Measurements from ENCODE around the gene SLC5A8. TPM values are rescaled to one million over a fixed set of nuclear protein-coding genes. Genes with fewer than 3 reads are reported as not detected.

The SLC5A8 gene
- total and polyA plus RNA-seq, 2 of the 4 experiments (the other 2 are of a cell fraction), result not detected

GRCh38 chr12:101256266-101256665 is 46.2 kb upstream of the SLC5A8 start:
- H2BK120ac ChIP-seq (ENCODE audit: low read depth, low read length), result no peak overlapping the region
- no peak overlapping the region for H3K18ac ChIP-seq (ENCODE audit: low read depth, low read length)
- in situ Hi-C loops (cut with MboI; ENCODE audit: low sequenced_read_pairs), result no loop called here
- no peak overlapping the region for H3K4me2 ChIP-seq (ENCODE audit: low read depth, low read length)
- WGBS, 2 experiments (ENCODE audit: extremely low coverage in 2 of 2, insufficient read length in 1 of 2), result 38% methylated on average over 2 of the region's 4 CpGs; no CpG with 5 or more reads in 1 of the 2 experiments
- no peak overlapping the region for H3K56ac ChIP-seq (ENCODE audit: extremely low read depth, insufficient read depth, low read length)
- H2AFZ ChIP-seq (replicated peaks; ENCODE audit: low read length, poor library complexity), result no peak overlapping the region
- TF ChIP-seq RFX5 (IDR thresholded peaks at IDR 0.05; ENCODE audit: low read depth, low read length) (no peak), CHD1 (IDR thresholded peaks at IDR 0.05; ENCODE audit: low read depth, low read length) (no peak)
- TF ChIP-seq, protein P1, sequence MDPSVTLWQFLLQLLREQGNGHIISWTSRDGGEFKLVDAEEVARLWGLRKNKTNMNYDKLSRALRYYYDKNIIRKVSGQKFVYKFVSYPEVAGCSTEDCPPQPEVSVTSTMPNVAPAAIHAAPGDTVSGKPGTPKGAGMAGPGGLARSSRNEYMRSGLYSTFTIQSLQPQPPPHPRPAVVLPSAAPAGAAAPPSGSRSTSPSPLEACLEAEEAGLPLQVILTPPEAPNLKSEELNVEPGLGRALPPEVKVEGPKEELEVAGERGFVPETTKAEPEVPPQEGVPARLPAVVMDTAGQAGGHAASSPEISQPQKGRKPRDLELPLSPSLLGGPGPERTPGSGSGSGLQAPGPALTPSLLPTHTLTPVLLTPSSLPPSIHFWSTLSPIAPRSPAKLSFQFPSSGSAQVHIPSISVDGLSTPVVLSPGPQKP (IDR thresholded peaks at IDR 0.05; ENCODE audit: borderline replicate concordance, low read depth, low read length), result no peak
- H3K27me3 ChIP-seq (ENCODE audit: control insufficient read depth, insufficient read depth, low read length), result no peaks in the 10 kb centered on the region
- H2BK15ac ChIP-seq (ENCODE audit: low read depth, low read length), result no peak overlapping the region
- ATAC-seq (ENCODE audit: low read depth) (no peak), DNase-seq (no peak)
- dilution Hi-C loops (cut with HindIII; ENCODE audit: low sequenced_read_pairs, unreplicated experiment), result no loop called here
- H3K36me3 ChIP-seq (ENCODE audit: control insufficient read depth, insufficient read depth, low read length), result no peaks in the 10 kb centered on the region
- H4K20me1 ChIP-seq (ENCODE audit: insufficient read depth, low read length), result no peaks in the 10 kb centered on the region
- no peaks in the 10 kb centered on the region for H3K9me1 ChIP-seq (ENCODE audit: insufficient read depth, low read length)
- H3K14ac ChIP-seq (replicated peaks; ENCODE audit: low read depth, low read length), result no peak overlapping the region
- no peak overlapping the region for H3K27ac ChIP-seq (ENCODE audit: insufficient read depth, low read length)
- H2AK9ac ChIP-seq (replicated peaks; ENCODE audit: low read depth, low read length, poor library complexity), result no peak overlapping the region
- no peak overlapping the region for H3K23ac ChIP-seq (ENCODE audit: low read depth, low read length)
- no peak overlapping the region for H4K8ac ChIP-seq (ENCODE audit: low read depth in 2 of 2, low read length in 2 of 2)
- no peak overlapping the region for H2AK5ac ChIP-seq (ENCODE audit: low read depth, low read length)
- H2BK20ac ChIP-seq (ENCODE audit: low read depth, low read length), result no peak overlapping the region
- no peak overlapping the region for H4K91ac ChIP-seq (ENCODE audit: insufficient read depth, low read depth, low read length)
- ChIA-PET CTCF (no interaction called here), POLR2A (ENCODE audit: unreplicated experiment) (no interaction called here)
- intact Hi-C loops (cut with micrococcal nuclease), result no loop called here
- no peaks in the 10 kb centered on the region for H3K4me1 ChIP-seq (ENCODE audit: control insufficient read depth, insufficient read depth, low read length)
- H2BK5ac ChIP-seq (ENCODE audit: low read depth, low read length, poor library complexity, severe bottlenecking), result no peak overlapping the region
- no peak overlapping the region for H4K5ac ChIP-seq (ENCODE audit: low read depth, low read length)
- no peaks in the 10 kb centered on the region for H3K79me1 ChIP-seq (ENCODE audit: low read depth in 1 of 2, low read length in 2 of 2)
- BruUV-seq (replicated peaks), result no TSS peak
- no peaks in the 10 kb centered on the region for H3K9me3 ChIP-seq (ENCODE audit: control insufficient read depth, insufficient read depth, low read length)
- no peak overlapping the region for H3K4me3 ChIP-seq (ENCODE audit: insufficient read depth, low read depth, low read length)
- no peak overlapping the region for H3K4ac ChIP-seq (ENCODE audit: low read depth, low read length)
- no peak overlapping the region for H3K9ac ChIP-seq (ENCODE audit: low read depth, low read length)

All from IMR-90 (cell line).